GM21423 (cell line): ENCODE measurements around the gene BLOC1S5.
"Not testable (repeated sequence)": the region's sequence is repeated elsewhere in the genome, so short reads cannot be mapped to it uniquely, and the experiment has no call there.

Experiments
- ATAC-seq: cut with Tn5 transposase; IDR thresholded peaks from one replicate; pipeline ENCODE4 v1.9.1; 2021; ENCODE audit warnings: mild to moderate bottlenecking, moderate library complexity; ENCODE audit not compliant: unreplicated experiment

BLOC1S5 gene

GRCh38 chr6:7996538-7997111, 67.6 kb downstream of the BLOC1S5 start:
- no peak for ATAC-seq

- ATAC-seq, result no peak
Measured at GRCh38 chr6:7993952-7994351, 70.2 kb downstream of the BLOC1S5 start.

GRCh38 chr6:7993399-7993798, 70.8 kb downstream of the BLOC1S5 start:
- ATAC-seq, result no peak

DNA sequence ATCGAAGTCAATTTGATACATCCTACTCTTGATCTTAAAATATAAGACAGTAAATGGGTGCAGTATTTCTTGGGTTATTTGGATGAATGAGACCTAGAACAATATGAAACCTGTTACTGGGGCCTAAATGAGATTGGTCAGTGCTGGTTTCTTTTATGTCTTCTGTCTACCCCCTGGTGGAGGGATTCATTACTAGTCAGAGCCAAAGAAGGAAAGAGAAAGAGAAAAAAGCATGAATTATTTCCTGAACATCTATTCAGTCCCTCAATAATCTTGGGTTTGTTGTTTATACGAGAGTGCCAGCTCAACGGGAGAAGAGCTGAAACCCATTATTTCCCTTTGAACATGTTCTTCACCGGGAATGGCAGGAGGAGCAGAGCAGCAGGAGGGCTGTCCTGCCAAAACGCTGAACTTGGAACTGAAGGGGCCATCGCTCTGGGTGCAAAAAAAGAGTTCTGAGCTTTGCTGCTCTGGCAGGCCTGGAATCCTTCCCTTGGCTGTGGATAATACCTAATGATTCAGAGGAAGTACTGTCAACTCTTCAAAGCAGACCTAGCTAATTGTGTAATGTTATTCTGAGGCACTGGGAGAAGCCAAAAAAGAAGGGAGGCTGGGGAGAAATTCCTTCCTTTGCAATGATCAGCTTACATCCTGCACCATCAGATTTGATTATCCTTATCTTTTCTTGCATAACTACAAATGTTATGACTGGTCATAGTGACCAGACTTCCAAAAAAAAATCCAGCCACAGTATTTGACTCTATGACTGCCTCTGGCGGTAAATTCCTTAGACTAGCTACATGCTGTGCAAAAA, 72.0 kb downstream of the BLOC1S5 start:
- peak; percentile 77 for ATAC-seq

DNA sequence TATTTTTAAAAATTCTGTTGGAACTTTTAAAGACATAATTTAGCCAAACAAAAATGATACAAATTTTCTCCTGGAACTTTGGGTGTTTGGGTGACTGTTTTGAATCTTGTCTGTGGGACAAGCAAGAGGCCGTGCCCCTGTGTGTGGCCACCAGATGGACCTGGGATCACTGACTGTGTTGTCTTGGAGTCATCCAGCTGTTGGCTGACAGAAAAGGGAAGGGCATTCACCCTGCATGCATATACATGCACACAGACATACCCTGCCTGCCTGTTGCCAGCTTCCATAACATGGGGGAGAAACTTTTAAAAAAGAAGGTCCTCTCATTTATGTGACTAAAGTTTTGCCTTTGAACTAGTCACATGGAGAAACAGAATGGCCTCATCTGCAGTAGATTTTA, 72.7 kb downstream of the BLOC1S5 start:
- no peak for ATAC-seq

DNA sequence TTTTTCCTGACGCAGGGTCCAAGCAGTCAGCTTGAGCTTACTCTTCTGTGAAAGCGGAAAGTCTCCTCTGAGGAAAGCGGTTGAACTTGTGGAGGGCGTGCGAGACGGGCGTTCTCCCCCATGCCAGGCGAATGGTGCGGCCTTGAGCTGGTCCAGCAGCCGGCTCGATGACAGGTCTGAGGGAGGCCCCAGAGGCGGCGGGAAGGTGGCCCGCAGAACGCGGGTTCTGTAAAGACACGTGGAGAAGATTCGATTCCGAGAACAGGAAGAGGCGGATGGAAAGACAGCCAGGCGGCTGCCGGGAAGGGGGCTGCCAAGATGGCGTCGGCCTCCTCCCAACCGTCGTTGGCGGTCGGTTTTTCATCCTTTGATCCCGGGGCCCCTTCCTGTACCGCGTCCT, 78.0 kb downstream of the BLOC1S5 start:
- no peak for ATAC-seq

DNA sequence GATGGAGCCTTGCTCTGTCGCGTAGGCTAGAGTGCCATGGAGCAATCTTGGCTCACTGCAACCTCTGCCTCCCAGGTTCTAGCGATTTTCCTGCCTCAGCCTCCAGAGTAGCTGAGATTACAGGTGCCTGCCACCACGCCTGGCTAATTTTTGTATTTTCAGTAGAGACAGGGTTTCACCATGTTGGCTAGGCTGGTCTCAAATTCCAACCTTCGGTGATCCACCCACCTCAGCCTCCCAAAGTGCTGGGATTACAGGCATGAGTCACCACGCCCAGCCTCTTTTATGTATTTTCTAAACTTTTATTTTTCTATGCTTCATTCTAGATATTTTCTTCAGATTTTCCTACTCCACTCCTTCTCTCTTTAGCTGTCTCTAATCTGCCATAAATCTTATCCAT, 80.2 kb downstream of the BLOC1S5 start:
- ATAC-seq, result not testable (repeated sequence)

- ATAC-seq, result no peak
Measured at GRCh38 chr6:7979831-7980230, 84.4 kb downstream of the BLOC1S5 start.

DNA sequence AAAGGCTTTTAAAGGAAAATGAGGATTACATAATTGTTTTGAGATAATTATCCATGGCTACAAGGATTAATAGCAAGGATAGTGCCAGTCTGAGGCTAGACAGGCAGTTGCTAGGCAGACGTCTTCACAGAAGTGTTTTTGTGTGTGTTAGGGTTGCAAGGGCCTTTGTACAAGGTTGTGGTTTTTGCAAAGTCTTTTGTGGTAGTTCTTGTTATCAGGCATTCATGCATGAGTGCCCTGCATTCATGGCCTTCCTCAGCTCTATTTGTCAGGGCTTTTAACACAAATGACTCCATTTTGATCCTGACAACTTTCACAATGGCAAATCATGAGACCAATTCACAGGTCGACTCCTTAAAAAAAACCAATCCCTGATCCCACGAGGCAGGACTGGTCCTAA, 85.5 kb downstream of the BLOC1S5 start:
- ATAC-seq, result peak; percentile 63

DNA sequence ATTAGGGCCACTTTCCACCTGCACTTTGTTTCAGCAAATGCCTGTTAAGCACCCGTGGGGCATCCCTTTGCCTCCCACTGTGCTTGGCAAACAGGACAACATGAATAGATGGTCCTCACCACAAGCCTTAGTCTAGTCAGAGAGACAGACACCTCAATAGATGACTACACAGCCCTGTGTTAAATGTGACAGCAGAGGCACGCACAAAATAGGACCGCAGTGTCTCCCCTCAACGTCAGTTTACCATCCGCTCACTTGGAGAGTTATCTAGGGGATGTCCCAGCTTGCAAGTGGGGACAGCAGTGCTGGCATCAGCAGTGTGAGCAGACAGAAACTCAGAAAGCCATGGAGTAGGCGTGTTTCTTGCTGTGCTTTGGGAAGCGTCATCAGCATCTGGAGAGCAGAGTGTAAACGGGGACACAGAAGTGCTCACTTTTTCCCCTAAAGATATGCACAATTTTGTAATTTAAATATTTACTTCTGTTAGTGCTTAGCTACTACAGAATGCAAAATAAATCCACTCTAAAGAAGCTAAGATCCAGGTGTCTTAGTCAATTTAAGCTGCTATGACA, 87.6 kb downstream of the BLOC1S5 start:
- ATAC-seq, result no peak

DNA sequence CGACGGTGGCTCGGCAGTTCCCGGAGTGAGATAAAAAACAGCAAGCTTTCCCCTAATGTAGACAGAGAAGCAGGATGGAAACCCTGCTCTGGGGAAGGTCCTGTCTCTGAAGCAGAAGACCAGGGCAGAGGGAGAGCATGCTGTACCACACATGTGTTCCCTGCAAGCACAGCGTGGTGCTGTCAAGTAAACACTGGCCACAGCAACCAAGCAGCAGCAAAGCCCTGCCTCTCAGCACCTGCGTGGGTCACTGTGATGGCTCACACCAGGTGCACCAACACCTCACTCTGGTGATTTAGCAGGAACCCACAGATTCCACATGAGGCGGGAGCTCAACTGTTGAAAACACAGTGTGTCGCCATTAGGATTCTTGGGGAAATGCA, 88.4 kb downstream of the BLOC1S5 start:
- ATAC-seq, result no peak

GRCh38 chr6:7974938-7975763, 89.0 kb downstream of the BLOC1S5 start:
- ATAC-seq, result no peak

DNA sequence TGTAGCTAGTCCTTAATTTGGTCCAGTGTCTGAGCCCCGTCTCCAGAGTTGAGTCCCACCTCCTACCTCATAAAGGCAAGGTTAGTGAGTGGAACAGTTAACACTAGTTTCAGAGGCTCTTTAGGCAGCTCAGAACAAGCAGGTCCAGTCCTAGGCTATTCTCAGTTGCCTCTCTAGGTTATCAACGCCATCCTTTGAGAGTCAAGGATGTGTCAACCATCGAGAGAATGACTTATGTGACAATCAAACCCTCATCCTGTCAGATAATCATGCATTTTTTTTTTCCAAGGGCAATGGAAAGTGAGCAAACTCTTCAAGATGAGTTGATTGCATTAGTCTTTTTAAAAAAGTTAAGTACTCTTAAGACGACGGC, 89.6 kb downstream of the BLOC1S5 start:
- no peak for ATAC-seq

- ATAC-seq, result no peak
Measured at GRCh38 chr6:7973584-7973983, 90.6 kb downstream of the BLOC1S5 start.

DNA sequence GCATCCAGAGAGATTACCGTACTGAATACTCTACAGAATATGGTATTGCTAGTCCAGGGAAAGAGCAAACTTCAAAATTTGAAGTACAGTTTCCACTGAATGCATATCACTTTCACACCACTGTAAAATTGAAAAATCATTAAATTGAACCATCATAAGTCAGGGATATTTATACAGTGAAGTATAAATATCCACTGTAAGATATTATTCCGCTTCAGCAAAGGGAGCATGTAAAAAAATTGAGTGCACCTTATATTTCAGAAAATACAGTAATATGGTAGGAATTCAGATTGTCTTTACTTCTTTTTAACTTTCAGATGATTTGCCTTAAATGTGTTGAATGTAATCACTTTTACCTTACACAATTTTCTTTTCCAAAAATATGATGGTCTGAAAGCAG, 92.7 kb downstream of the BLOC1S5 start:
- no peak for ATAC-seq

DNA sequence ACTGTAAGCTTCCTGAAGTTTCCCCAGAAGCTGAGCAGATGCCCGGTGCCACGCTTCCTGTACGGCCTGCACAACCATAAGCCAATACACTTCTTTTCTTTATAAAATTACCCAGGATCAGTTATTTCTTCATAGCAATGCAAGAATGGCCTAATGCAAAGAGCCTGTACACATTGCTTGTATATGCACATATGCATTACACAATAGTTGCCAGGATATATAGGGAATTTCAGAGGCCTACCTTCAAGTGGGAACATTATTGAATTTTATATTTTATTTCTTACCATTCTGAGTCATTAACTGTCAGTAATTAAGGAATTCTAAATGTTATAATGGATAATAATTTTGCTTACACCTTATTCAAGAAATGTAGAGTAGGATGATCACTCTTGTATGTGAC, 93.6 kb downstream of the BLOC1S5 start:
- ATAC-seq, result no peak
